Thymus (tissue), 11 donors: Measurements from ENCODE around the gene MLN. TPM values are rescaled to one million over a fixed set of nuclear protein-coding genes. Genes with fewer than 3 reads are reported as not detected.

Source experiments
- DNase-seq, 9 donors: peaks; one replicate each; pipeline ENCODE4 v3.0.0-alpha.2; 2013; ENCODE audit warnings: low spot score in 9 of 9, low read depth in 6 of 9, missing footprints in 1 of 9
- H3K27ac ChIP-seq, 2 donors: one replicate each; pipeline ENCODE4 v1.5.1; 2013; ENCODE audit warnings: control low read depth in 1 of 2, low read depth in 1 of 2, low read length in 1 of 2, mild to moderate bottlenecking in 1 of 2, moderate library complexity in 1 of 2
- H3K27me3 ChIP-seq, 2 donors: one replicate each; pipeline ENCODE4 v1.5.1; 2013; ENCODE audit warnings: low read length in 1 of 2; ENCODE audit not compliant: control insufficient read depth in 2 of 2, insufficient read depth in 1 of 2
- H3K36me3 ChIP-seq, 2 donors: one replicate each; pipeline ENCODE4 v1.5.1; 2013; ENCODE audit warnings: low read length in 1 of 2, mild to moderate bottlenecking in 1 of 2, moderate library complexity in 1 of 2; ENCODE audit not compliant: control insufficient read depth in 2 of 2, insufficient read depth in 2 of 2
- H3K4me1 ChIP-seq, 2 donors: one replicate each; pipeline ENCODE4 v1.5.1; 2013; ENCODE audit warnings: low read length in 2 of 2; ENCODE audit not compliant: control insufficient read depth in 2 of 2, insufficient read depth in 2 of 2
- H3K4me3 ChIP-seq, 2 donors: one replicate each; pipeline ENCODE4 v1.5.1; 2013; ENCODE audit warnings: low read length in 2 of 2, control low read depth in 1 of 2, mild to moderate bottlenecking in 1 of 2
- H3K9me3 ChIP-seq, 2 donors: one replicate each; pipeline ENCODE4 v1.5.1; 2013; ENCODE audit warnings: low read length in 1 of 2, mild to moderate bottlenecking in 1 of 2; ENCODE audit not compliant: control insufficient read depth in 2 of 2, insufficient read depth in 1 of 2
- WGBS: extraction: QIAGEN DNeasy Blood & Tissue Kit; methylation state at CpG from one replicate; pipeline ENCODE4 v1.1.7; 2013; 5-methylcytosine and 5-hydroxymethylcytosine counted together
- polyA plus RNA-seq: library from polyadenylated mRNA; stranded (reverse); fragments of 200-250 nt; gene quantifications from one replicate; pipeline ENCODE4 v1.2.3, GENCODE V29; 2013
- total RNA-seq: library from RNA; stranded (reverse); fragments of 120-200 nt; gene quantifications from one replicate; pipeline ENCODE4 v1.2.4, GENCODE V29; 2013
- donor health status: healthy.

MLN gene
- total and polyA plus RNA-seq, 2 donors, result 0.61 to 8.7 TPM

DNA sequence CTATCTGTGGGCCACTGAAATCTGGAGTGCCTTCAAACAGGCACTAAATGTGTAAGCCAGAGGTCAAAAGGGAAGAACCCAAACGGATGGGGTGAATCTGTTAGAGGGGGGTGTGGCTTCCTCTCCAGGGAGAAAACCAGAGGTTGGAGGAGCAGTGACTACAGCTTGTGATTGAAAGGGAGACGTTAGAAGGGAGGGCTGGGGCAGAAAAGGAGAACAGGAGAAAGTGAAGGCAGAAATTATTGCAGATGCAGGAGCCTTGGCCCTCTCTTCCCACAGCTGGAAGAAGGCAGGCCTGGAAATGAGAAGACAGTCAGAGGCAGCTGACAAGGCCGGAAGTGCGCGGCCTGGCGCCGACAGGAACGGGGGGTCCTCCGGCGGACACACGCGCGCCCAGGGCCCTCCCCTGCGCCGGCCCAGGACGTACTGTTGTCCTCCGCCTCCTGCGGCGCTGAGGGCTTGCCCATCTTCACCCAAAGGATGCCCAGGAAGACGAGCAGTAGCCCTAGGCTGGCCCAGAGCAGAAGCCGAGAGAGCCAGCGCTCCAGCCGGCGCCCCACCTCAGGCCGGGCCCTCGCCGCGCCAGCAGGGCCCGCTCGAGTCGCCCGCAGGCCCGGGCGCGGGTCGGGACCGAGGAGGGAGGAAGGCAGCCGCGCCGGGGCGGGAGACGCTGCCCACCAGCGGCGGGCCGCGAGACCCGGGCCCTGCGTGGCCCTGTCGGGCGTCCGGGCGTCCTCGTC lies 15.7 kb downstream of the MLN start:
- Histone ChIP-seq H3K9me3 (no peaks in the 10 kb centered on the region), H3K4me1 (peaks cover 18 to 28% of the 10 kb centered on the region in 2 donors), H3K27me3 (peaks cover 0 to 12% of the 10 kb centered on the region in 2 donors), H3K4me3 (peak overlapping the region; percentile 63 to 92), H3K27ac (peak overlapping the region; percentile 89 to 98), H3K36me3 (peaks cover 23 to 31% of the 10 kb centered on the region in 2 donors)
- peak; percentile 17 to 72 (median 46) for DNase-seq
- WGBS, result under 1% methylated on average over 53 of the region's 53 CpGs

DNA sequence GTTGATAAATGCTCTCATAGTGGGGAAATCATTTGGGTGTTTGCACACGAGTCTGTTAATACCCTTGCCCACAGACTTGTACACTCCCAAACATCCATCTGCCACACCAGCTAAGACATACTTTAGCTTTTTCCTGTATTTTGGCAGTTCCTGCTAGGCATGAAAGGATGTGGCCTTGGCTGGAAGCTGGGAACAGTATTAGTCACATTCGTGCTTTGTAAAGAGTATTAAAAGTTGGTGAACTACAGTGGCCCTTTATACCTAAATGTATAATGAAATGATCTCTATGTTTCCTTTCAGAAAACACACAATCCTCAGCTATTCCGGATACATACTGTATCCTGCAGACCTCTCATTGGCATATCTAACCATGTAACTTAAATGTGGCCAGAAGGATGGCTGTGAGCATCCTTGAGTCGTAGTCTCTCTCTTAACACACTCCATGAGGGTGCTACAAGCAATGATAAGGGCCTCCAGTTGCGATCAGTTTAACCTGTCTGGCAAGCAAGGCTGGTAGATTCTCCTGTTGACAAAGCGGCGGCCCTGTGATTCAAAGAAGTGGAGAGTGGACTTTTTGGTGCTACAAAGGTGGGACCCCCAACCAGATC lies 16.4 kb downstream of the MLN start:
- peak overlapping the region; percentile 89 to 98 for H3K27ac ChIP-seq

GRCh38 chr6:33786736-33787135 lies 17.1 kb downstream of the MLN start:
- no peak overlapping the region for H3K4me3 ChIP-seq
- WGBS, result 96% methylated on average over 3 of the region's 3 CpGs
- H3K4me1 ChIP-seq, result peaks cover 18 to 28% of the 10 kb centered on the region in 2 donors
- H3K27ac ChIP-seq, result no peak overlapping the region
- H3K9me3 ChIP-seq, result no peaks in the 10 kb centered on the region
- peaks cover 37 to 45% of the 10 kb centered on the region in 2 donors for H3K36me3 ChIP-seq
- H3K27me3 ChIP-seq, result peaks cover 0 to 5% of the 10 kb centered on the region in 2 donors
- no peak for DNase-seq

More for the DNA sequence above, 16.4 kb downstream of the MLN start:
- Histone ChIP-seq H3K36me3 (peaks cover 30 to 38% of the 10 kb centered on the region in 2 donors), H3K27me3 (peaks cover 0 to 6% of the 10 kb centered on the region in 2 donors), H3K4me1 (peaks cover 18 to 28% of the 10 kb centered on the region in 2 donors), H3K4me3 (peak overlapping the region; percentile 63 to 92), H3K9me3 (no peaks in the 10 kb centered on the region)
- DNase-seq, result no peak
- WGBS, result 79% methylated on average over 7 of the region's 7 CpGs

DNA sequence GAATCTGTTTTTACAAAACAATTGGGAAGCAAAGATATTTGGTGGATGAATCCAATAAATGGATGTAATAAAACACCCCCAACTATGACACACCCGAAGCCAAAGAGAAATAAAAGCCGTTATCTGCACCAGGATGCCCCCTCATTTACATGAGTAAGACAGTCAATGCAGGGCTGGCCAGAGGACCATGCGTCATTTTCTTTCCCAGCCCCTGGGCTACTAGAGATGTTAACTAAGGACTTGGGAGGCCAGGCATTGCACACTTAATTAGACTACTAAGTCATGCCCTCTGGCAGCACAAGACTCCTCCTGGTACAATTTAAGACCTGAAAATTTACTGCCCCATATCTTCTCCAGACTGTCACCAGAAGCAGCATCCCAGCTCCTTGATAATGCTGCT lies 18.0 kb downstream of the MLN start:
- Histone ChIP-seq H3K4me3 (no peak overlapping the region), H3K27ac (no peak overlapping the region), H3K4me1 (peaks cover 18 to 28% of the 10 kb centered on the region in 2 donors), H3K9me3 (no peaks in the 10 kb centered on the region), H3K27me3 (no peaks in the 10 kb centered on the region), H3K36me3 (peaks cover 46 to 54% of the 10 kb centered on the region in 2 donors)
- WGBS, result 79% methylated on average over 3 of the region's 3 CpGs
- DNase-seq, result no peak

GRCh38 chr6:33784787-33785186 lies 19.0 kb downstream of the MLN start:
- Histone ChIP-seq H3K4me1 (peaks cover 18 to 28% of the 10 kb centered on the region in 2 donors), H3K36me3 (peaks cover 56 to 64% of the 10 kb centered on the region in 2 donors), H3K4me3 (no peak overlapping the region), H3K27ac (no peak overlapping the region), H3K9me3 (no peaks in the 10 kb centered on the region), H3K27me3 (no peaks in the 10 kb centered on the region)
- 97% methylated on average over 13 of the region's 13 CpGs for WGBS
- no peak for DNase-seq

DNA sequence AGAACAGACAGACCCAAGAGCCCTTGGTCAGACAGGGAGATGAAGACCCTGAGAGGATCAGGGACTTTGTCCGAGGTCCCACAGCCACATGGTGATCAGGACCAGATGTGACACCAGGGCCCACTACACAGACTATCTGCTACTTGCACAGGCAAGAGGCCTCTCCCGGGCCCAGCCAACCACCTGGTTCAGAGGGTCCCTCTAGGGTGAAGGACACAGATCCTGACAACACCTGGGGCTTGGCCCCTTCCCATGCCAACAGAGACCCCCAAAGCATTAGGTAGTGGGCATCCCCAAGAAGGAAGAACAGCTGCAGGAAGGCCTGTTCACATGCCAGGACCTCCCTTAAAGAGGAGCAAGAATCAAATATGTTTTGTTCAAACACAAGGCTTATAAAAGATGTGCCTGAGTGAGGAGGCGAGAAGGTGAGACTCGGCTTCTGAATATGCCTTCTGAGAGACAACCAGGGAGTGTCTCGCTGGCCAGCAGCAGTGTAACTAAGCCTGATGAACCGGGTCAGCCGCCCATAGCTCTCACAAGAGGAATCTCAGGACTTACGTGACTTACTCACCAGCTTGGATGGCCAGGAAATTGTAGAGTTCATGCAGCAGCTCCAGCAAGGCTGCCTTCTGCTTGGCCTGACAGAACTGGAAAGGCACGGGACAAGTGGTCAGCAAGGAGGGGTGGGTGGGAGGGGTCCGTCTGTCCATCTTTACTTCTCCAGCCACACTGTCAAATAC lies 19.9 kb downstream of the MLN start:
- no peak overlapping the region for H3K27ac ChIP-seq
- WGBS, result over 99% methylated on average over 10 of the region's 10 CpGs
- H3K4me1 ChIP-seq, result peaks cover 18 to 21% of the 10 kb centered on the region in 2 donors
- no peak for DNase-seq
- H3K27me3 ChIP-seq, result no peaks in the 10 kb centered on the region
- H3K9me3 ChIP-seq, result no peaks in the 10 kb centered on the region
- H3K4me3 ChIP-seq, result no peak overlapping the region
- peaks cover 65 to 73% of the 10 kb centered on the region in 2 donors for H3K36me3 ChIP-seq

- no peaks in the 10 kb centered on the region for H3K27me3 ChIP-seq
- H3K4me1 ChIP-seq, result peaks cover 15 to 17% of the 10 kb centered on the region in 2 donors
- H3K27ac ChIP-seq, result no peak overlapping the region
- H3K9me3 ChIP-seq, result no peaks in the 10 kb centered on the region
- 97% methylated on average over 5 of the region's 5 CpGs for WGBS
- no peak for DNase-seq
- peaks cover 79 to 86% of the 10 kb centered on the region in 2 donors for H3K36me3 ChIP-seq
- no peak overlapping the region for H3K4me3 ChIP-seq
These were observed 21.2 kb downstream of the MLN start for GRCh38 chr6:33782561-33782960.

GRCh38 chr6:33781131-33781975 lies 22.4 kb downstream of the MLN start:
- Histone ChIP-seq H3K9me3 (no peaks in the 10 kb centered on the region), H3K36me3 (peaks cover 91 to 96% of the 10 kb centered on the region in 2 donors), H3K27ac (peak overlapping the region in 1 of 2 donors; percentile 8), H3K4me1 (peaks cover 5 to 7% of the 10 kb centered on the region in 2 donors), H3K27me3 (no peaks in the 10 kb centered on the region), H3K4me3 (no peak overlapping the region)
- DNase-seq, result no peak
- 96% methylated on average over 16 of the region's 16 CpGs for WGBS
